SHP77 treated with DMSO at 0.1 percent for 48 hours (cell line): ENCODE results near the gene ADM2.

Experiments
- DNase-seq: peaks from one replicate; lab custom pipeline; 2025; lab: John Stamatoyannopoulos, UW

ADM2 gene

DNA sequence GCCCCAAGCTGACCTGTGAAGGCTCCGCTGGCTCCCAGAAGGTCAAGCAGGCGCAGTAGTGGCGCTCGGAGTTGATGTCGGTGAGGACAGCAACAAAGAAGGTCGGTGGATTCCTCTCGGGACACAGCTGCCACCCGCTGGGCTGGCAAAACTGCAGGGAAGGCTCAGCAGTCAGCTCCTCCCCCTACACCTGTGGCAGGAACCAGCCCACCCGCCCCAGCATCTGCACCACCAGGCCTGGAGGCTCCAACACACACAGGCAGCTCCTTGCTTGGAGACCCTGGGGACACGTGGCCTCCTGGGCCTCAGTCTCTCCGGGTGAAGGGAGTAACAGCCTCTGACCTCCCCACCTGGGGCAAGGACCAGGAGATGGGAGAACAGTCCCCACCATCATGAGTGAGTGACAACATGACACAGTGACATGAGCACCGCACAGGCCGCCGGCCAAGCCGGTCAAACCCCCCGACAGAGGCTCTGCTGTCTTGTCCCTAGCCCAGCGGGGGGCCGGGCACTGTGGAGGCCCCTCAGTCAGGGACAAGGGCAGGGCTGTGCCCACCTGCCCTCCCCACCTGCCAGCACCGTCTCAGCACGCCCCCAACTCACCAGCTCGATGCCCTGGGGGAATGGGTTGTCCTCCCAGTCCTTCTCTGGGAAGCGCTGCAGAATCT lies 13.4 kb upstream of the ADM2 start:
- no peak for DNase-seq

DNA sequence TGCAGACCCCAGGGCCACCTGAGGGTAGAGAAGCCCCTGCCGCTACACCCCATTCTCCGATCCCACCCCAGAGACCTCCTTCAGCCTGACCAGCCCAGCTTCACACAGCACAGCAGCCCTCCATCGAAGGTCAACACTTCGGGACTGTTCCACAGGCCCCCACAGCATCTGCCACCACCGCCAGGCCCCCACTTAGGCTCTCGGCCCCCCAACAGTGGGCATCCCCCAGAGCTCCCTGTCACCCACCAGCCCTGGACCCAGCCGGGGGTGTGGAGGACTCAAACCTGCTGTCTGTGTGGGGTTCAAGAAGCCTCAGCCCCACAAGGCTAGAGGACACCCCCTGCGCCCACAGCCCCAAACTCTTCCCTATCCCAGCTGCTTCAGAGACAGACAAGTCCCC lies 12.7 kb upstream of the ADM2 start:
- DNase-seq = no peak

DNA sequence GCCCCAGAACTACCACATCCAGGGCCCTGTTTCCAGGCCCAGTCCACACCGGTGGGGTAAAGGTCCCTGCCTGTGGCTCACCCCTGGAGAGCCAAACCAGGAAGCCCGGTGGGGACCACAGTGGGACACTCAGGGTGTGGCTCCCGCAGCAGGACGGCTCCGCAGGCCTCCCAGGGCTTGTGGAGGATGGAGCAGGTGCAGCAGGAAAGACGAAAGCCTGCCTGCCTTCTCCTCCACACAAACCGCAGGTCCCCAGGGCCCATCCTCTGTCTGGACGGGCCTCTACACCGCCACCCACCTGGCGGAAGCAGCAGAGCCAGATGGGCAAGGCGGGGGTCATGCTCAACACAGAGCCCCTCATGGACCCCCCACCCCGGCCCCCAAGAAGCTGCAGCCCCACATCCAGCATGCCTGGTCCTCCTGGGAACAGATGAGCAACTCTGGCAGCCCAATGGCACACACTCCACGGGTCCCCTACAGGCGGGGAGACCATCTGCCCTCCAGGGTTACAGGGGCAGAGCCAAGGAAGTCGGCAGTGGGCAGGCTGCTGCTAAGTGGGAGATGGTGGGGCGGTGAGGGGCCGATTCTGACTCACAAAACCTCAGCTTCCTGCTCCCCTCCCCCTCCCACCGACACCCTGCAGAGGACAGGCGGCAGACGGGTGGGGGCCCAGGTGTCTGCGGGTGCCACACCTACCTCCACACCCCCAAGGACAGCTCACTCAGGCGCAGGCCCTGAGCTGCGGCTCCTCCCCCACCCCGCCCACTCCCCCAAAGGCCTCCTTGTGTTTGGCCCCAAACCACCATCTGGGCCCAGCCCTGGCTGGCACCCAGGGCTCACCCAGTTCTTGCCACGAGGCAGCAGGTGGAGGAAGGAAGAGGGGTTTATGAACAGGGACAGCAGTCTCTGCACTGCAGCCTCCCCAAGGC lies 11.7 kb upstream of the ADM2 start:
- no peak for DNase-seq

DNA sequence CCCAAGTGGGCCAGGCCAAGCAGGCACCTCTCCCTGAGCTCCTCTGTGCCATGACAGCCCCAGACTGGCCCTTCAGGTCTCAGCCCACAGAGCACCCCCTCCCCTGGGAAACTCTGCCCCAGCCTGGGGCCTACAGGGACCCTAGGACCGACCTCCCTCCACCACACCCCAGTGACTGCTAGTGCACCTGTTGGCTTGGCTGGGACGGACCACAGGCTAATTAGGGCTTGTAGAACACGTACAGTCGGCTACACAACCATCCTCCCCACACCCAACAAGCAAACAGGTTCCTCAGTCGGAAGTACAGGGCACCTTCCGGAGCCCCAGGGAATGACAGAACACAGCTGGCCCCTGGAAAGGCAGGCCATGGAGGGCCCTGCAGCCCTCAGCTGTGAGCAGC lies 10.9 kb upstream of the ADM2 start:
- DNase-seq = no peak

DNA sequence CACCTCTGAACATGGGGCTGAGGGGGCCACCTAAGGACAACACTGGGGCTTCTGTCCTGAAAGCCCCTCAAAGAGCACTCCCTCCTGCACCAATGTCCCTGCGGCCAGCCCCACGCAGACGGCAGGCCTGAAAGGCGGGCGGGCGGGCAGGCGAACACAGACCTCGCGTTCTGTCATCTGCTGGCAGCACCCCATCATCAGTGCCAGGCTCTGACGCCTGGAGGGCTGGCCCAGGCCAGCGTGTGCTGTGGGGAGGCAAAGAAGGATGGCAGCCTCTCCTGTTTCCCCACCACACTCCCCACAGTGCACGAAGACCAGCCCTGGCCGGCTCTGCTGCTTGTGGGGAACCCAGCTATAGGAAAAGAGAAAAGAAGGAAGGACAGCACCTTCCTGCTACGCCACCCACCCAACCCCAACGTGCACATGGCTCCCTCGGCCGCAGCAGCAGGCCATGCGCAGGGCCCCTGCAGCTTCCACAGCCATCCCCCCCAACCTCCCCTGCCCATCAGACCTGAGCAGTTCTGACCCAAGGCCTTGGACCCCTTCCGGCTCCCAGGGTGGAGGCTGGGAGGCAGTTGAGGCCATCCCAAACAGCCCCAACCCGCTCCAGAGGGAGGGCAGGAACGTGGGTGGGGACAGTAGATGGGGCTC lies 10.0 kb upstream of the ADM2 start:
- no peak for DNase-seq

DNA sequence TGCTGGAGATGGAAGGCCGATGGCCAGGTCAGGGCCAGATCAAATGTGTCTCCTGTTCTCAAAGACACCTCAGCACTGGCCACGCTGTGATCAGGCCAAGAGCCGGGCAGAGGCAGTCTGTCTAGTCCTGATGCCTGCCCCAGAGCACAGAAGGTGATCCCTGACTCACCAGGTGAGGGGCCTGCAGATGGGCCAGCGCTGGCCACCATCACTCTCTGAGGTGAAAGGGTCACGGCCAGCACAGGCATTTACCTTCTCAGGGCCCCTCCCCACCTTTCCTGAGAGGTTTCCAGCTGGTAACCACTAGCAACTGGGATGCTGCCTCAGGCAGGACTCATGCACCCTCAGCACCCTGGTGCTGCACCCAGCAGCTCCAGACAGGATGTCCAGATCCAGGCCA lies 9.4 kb upstream of the ADM2 start:
- no peak for DNase-seq

DNA sequence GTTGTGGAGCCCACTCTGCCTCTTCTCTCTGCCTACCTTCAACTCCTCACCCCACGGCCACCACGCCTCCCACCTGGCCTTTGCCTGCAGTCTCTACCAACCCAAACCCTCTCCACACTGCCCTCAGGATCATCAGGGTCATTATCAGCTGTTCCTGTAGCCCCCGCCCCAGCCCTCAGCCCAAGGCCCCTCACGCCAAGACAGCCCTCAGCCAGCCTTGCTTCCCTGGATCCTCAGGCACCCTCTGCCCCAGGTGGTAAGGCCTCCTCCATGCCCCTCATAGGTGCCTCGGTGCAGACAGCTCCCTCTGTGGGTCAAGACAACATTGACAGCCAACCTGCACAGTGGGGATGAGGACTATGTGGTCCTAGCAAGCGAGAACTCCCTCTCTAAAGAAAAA lies 8.3 kb upstream of the ADM2 start:
- DNase-seq = no peak

DNA sequence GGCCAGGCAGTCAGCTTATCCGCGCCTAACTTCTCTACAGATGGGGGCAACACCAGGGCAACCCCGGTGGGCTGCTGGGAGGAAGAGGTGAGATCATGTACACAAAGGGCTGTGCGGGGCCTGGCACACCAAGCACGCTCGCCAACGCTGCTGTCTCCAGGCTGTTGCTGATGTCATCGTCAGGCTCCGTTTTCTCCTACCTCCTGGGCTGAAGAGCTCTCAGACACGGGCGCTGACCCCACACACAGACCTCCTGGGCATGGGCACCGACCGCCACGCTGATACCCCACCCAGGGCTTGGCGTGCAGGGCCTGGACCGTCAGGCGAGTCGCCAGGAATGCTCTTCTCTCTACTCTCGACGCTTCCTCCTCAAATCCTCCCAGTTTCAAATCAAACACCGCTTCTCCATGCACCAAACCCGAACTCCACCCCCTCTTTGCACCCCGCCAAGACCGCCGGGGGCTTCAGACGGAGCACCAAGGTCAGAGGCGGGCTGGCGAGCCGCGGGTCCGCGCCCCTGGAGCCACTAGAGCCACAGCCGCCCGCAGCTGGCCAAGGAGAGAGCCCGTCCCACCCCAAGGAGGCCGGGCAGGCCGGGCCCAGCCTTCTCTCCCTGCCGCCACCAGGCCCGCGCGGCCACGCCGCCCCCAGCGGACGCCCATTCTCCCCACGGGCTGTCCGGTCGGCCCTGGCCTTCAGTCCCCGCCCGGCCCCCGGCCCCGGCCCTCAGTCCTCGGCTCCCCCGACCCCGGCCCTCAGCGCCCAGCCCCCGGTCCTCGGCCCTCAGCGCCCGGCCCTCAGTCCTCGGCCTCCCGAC lies 7.3 kb upstream of the ADM2 start:
- no peak for DNase-seq

DNA sequence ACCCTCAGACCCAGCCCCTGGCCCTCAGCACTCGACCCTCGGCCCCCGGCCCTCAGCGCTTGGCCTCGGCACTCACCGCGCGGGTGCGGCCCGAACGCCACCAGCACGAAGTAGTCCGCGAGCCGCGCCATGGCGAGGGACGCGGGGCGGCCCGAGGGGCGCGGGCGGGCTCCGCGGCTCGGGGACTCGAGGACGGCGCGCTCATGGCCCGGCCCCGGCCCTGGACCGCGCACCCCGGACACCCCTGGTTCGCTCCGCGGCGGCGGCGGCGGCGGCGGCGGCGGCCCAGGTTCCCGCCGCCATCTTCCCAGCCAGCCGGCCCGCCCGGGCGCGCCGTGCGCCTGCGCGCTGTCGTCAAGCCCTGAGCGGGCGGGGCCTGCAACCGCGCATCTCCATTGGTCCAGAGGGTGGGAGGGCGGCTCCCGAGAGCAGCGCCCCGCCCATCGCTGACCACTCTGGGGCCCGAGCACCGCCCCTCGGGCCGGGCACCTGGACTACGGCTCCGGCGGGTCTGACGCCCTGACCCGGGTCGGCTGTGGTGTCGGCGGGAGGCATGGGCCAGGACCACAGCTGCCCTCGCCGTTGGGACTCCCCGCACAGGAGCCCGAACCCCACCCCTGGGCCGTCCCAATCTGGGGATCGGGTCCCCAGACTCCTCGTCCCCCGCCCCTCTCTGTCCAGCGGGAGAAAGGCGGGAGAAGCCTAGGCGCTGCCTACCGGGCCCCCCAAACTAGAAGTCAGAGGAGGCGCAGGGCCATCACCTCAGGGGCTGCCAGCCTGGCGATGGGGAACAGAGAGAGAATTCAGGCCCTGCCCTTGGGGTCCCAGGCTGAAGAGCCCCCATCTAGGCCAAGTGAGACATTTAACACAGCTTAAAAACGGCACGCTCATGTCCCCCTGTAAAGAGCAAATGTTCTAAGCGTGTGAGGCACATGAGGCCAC lies 6.4 kb upstream of the ADM2 start, which contains the start of gene SBF1:
SBF1 (minus strand) TSS at position 326 of the 942 bp plus-strand sequence; CDS start at position 131, 195 bp downstream.
- DNase-seq = peak; percentile 58

DNA sequence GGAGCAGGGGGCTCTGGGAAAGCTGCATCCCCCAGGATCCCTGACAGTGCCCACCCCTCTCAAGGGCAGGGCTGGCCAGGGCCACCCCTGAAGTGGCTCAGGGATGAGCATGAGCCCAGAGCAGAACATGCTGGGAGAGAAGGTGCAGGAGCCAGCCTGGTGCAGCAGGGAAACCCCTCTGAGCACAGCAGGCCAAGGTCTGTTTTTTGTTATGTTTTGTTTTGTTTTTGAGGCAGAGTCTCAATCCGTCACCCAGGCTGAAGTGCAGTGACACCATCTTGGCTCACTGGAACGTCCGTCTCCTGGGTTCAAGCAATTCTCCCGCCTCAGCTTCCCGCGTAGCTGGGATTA lies 5.7 kb upstream of the ADM2 start:
- DNase-seq = no peak

DNA sequence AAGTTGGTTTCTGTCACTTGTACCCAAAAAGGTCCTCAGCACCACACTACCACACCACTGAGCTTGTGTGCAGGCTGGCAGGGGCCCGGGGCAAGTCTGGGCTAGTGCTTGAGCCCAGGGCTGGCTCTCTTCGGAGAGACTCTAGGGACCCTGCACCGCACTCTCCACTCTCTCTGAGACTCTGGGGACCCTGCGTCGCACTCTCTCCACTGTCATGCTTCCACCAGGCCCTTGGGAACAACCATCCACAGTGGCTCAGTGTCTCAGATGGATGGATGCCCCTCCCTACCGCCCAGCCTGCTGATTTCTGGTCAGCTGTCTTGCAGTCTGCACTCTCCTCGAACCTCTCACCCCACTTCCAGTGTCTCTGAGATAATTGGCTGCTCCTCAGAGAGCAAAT lies 4.5 kb upstream of the ADM2 start:
- DNase-seq = no peak

DNA sequence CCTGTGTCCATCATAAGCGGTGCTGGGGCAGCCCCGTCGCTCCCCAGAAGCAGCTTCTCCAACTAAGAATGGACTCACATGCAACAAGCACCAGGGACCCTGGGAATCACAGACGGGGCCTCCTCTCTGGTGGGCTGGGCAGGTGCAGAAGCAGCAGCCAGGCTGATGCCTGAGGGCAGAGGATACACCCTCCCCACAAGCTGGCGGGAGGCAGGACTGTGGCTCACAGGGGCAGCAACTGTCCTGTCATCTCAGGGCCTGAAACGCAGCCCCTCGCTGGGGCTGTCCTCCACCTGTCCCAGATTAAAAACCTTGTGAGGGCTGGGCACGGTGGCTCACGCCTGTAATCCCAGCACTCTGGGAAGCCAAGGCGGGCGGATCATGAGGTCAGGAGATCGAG lies 3.4 kb upstream of the ADM2 start:
- no peak for DNase-seq

DNA sequence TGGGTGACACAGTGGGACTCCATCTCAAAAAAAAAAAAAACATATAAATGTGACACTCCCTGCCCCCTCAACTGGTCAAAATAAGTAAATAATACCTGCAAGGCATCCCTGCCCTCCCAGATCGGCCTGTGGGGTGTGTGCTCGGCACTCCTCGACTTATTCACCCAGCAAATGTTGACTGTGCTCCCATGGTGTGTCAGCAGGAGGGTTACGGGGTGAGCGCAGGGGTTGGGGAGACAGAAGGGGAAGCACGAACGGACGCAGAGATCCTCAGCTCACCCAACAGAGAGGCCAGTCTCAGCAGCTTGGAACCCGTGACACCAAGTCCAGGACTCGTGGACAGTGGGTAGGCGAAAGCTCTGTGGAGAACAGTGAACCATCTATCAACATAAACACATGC lies 1.6 kb upstream of the ADM2 start:
- no peak for DNase-seq

DNA sequence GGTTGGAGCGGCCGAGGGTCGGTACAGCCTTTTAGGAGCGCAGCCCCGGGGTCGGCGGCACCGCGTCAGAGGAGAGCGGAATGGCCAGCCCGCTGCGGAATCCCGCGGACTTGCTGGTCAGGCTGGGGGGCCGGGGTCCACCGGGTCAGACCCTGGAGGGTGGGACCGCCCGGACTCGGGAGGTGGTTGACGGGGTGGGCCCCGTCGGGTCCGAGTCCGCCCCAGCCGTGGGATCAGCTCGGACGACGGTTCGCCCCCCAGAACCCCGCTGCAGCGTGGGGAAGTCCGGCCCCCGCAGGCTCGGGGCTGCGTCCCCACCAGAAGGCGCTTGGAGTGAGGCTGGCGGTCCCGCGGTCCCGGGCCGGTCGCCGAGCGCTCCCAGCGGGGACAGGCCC lies 301 bp upstream of the ADM2 start:
- DNase-seq = no peak

DNA sequence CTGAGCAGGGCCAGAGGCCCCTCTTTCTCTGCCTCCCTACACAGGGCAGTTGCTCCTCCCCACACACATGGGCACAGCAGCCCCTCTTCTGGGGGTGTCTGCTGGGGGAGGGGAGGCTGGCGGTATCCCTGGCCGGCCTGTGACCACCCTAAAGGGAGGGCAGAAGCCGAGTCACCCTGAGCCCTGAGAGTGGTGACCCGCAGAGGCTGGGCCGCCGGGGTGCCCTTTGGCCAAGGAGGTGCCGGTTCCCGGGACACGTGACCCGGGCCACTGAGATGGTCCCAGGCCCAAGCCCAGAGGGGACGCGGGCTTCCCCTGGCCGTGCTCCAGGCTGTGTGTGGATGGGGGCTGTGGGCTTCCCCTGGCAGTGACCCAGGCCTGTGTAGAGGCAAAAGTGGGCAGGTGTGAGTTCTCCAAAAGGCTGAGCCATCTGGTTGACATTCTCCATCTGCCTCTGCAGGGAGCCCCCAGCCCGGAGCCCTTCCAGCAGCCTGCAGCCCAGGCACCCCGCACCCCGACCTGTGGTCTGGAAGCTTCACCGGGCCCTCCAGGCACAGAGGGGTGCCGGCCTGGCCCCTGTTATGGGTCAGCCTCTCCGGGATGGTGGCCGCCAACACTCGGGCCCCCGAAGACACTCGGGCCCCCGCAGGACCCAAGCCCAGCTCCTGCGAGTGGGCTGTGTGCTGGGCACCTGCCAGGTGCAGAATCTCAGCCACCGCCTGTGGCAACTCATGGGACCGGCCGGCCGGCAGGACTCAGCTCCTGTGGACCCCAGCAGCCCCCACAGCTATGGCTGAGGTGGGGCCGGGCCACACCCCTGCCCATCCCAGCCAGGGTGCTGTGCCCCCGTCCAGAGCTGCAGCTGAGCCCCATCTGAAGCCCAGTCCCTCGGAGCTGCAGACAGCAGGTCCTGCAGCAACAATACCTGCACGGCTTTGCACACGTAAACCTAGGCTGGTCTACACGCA lies 1.0 kb downstream of the ADM2 start:
- no peak for DNase-seq

DNA sequence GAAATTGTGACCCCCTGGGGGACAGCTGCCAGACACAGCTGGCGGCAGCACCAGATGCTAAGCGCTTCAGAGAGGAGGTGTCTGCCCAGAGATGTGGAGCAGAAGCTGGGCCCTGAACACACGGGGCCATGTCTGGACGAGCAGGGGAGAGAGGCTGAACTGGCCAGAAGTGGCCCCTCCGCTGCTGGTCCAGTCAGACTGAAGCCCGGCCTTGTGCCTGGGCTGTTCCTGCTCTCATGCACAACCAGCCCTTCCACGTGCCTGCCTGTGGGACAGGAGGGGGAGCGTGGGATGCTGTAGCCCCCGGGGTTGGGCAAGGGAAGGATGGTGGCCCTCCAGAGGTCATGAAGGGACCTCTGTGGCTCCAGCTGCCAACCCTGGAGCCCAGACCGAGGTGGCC lies 1.8 kb downstream of the ADM2 start:
- DNase-seq = no peak

DNA sequence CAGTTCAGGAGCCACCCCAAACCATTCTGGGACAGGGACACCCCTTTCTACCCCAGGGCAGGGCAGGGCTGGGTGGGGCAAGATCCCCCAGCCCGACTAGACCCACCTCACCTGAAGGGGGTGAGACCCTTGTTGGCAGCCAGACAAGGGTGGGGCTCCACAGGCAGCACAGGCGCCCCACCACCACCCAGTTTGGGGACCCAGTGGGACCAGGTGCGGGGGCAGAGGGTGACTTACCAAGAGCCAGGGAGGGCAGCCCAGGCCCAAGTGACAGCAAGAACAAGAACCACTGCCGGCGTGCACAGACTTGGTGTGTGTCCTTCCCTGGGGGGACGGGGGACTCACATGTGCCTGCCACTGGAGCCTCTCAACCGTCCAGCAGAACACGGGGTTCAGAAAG lies 2.2 kb downstream of the ADM2 start:
- no peak for DNase-seq

DNA sequence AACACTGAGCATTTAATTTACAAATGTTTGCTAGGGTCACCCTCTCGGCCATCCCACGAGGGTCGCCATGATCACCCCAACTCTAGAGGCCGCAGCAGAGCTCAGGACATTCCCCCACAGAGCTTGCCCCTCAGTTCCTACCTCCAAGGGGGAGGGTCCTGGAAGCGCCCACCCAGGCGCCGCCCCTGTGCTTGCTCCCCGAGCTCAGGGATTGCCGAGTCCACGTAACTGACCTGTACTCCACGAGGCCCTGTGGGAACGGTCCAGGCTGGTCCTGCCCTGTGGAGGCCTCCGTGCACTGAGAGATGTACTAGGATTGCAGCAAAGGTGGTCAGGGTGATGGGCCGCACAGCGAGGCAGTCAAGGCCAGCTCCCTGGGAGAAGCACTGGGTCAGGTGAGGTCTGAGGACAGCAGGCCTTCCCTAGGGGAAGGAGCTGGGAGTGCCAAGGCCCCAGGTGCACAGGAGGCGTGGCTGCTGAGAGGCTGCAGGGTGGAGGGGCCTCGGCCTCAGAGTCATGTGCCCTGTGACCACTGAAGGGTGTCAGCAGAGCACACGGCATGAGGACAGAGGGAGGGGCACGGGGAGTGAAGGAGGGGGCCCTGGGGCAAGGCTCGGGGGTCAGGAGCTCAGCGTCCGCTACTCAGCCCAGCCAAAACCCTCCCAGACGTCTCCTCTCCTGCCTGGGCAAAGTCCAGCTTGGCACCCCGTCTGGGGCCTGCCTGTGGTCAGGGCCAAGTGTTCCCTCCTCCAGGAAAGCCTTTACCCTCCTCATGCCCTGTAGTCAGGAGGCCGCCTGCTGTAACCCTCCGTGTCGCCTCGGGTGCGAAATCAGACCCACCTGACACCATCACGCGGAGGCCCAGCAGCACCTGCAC lies 2.9 kb downstream of the ADM2 start:
- no peak for DNase-seq
